Prostate gland (tissue), 2 donors: ENCODE results near the gene MPC1.

ENCODE experiments used
- CTCF ChIP-seq, 4 experiments: fragments of 200-600 bp in 2 of 4; fragments of 450-650 bp in 2 of 4; sonication (generic) in 2 of 4; IDR thresholded peaks; 1 replicate in 3 of 4; 2 replicates in 1 of 4; pipeline ENCODE4 v1.5.1; 2016 to 2019; ENCODE audit warnings: antibody characterized with exemption in 4 of 4, mild to moderate bottlenecking in 2 of 4, moderate library complexity in 2 of 4
- POLR2A ChIP-seq: fragments of 450-650 bp; IDR thresholded peaks from one replicate; pipeline ENCODE4 v1.6.1; 2016; ENCODE audit warnings: antibody characterized with exemption, mild to moderate bottlenecking
- POLR2AphosphoS5 ChIP-seq: sonication (generic); formaldehyde crosslinking; IDR thresholded peaks from one replicate; pipeline ENCODE4 v1.6.1; 2017; ENCODE audit warnings: antibody characterized with exemption

DNA sequence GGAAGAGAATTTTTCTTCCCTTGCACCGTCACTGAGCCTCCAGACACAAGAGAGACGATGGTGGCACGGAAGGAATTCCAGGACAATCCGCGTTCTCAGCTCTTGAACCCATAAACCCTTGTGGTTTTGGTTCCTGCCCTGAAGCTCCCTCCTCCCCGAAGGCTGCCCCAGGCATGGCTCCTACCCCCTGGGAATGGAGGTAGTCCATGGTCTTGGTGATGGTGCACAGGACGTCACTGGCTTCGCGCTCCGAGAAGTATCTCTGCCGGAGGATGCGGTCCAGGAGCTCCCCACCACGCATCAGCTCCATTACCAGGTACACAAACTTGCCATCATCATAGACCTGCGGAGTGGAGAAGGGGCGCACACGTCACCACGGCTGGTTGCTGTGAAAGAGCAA lies 47.5 kb upstream of the MPC1 start:
- TF ChIP-seq CTCF (IDR thresholded peaks at IDR 0.05) (no peak), POLR2AphosphoS5 (no peak), POLR2A (no peak)
